GM21717 (cell line): Measurements from ENCODE around the gene PADI2.

Experiments used
- ATAC-seq: cut with Tn5 transposase; IDR thresholded peaks from one replicate; pipeline ENCODE4 v1.9.1; 2021; ENCODE audit warnings: mild to moderate bottlenecking, moderate library complexity; ENCODE audit not compliant: unreplicated experiment

The PADI2 gene

DNA sequence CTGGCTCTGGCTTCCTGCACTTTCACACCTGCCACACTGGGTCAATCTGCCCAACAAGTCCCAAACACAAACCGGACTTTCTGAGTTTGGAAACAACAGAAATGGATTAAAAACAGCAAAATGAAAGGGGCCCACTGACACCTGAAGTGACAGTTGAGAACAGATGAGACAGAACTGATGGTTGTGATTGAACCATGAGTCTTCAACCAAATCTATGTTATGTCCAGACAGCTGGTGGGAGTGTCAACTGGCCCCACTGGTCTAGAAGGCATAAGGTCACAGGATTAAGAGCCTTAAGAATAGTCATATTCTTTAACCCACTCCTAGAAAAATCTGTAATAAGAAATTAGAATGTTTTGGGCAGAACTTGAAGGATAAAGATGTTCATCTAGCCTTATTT lies 94.5 kb downstream of the PADI2 start:
- ATAC-seq: no peak

DNA sequence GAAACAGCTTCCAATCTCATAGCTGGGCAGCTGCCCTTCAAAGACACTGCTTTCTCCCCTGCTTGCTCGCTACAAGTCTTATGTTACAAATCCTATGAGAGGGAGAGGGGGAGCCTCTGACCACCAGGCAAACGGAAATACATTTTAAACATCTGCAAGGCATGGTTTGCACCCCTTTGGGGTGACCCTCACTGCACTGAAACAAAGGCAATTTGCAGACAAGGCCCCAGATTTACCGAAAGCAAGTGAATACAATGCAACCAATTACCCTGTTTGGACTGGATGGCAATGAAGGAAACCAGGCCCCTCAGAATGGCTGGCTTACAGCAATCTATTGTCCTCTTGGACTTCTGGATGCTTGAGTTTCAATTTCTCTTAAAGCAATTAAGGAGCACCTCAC lies 95.7 kb downstream of the PADI2 start:
- ATAC-seq: no peak

GRCh38 chr1:17023102-17023501 lies 96.1 kb downstream of the PADI2 start:
- no peak for ATAC-seq

- no peak for ATAC-seq
Measured at GRCh38 chr1:17021896-17022295, 97.4 kb downstream of the PADI2 start.

GRCh38 chr1:17020502-17020901 lies 98.7 kb downstream of the PADI2 start:
- ATAC-seq: no peak

DNA sequence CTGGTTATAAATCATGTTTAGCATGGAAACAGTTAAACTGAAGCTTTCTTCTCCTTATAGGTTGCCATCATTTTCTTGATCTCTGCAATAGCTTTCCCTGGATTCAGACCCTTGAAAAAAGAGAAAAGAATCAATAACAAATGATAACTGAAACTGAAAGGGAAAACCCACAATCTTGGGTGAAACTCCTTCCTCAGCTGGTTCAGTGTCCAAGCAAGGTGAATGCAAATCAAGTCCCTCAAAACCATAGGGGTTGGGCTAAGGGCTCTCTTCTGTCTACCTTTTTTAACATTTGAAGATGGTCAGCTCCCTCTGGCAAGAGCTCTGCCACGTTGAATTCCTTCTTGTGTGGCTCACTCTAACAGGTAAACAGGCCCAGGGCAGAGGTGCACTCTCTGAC lies 100.4 kb downstream of the PADI2 start:
- ATAC-seq: no peak

GRCh38 chr1:17017435-17017834 lies 101.8 kb downstream of the PADI2 start:
- ATAC-seq: no peak
